DOHH2 (cell line): ENCODE measurements around the gene RAB38.

Experiments
- H3F3A ChIP-seq: fragments of 200-600 bp; sonication (generic), shearing (Covaris generic); 2 replicates; pipeline ENCODE4 v1.6.0; 2016; ENCODE audit warnings: antibody characterized with exemption, mild to moderate bottlenecking; ENCODE audit not compliant: control insufficient read depth, insufficient read depth
- H3K27ac ChIP-seq: fragments of 200-600 bp; sonication (generic); 2 replicates; pipeline ENCODE4 v1.5.1; 2014; ENCODE audit warnings: low read depth, mild to moderate bottlenecking, low read length, moderate library complexity
- H3K27me3 ChIP-seq: fragments of 200-600 bp; sonication (generic); 2 replicates; pipeline ENCODE4 v1.6.1; 2014; ENCODE audit warnings: mild to moderate bottlenecking, low read length, mixed read lengths; ENCODE audit not compliant: control insufficient read depth
- H3K36me3 ChIP-seq: fragments of 200-600 bp; sonication (generic); 2 replicates; pipeline ENCODE4 v1.6.1; 2014; ENCODE audit warnings: mild to moderate bottlenecking, low read length, moderate library complexity, mixed read lengths; ENCODE audit not compliant: control insufficient read depth
- H3K4me1 ChIP-seq: fragments of 200-600 bp; sonication (generic); 2 replicates; pipeline ENCODE4 v1.6.1; 2014; ENCODE audit warnings: mild to moderate bottlenecking, low read length, mixed read lengths; ENCODE audit not compliant: control insufficient read depth
- H3K4me2 ChIP-seq: fragments of 200-600 bp; sonication (generic); 2 replicates; pipeline ENCODE4 v1.6.0; 2014; ENCODE audit warnings: mild to moderate bottlenecking, low read length, moderate library complexity
- H3K4me3 ChIP-seq: fragments of 200-600 bp; sonication (generic); 2 replicates; pipeline ENCODE4 v1.5.1; 2014; ENCODE audit warnings: mild to moderate bottlenecking, low read length, mixed read lengths
- H3K79me2 ChIP-seq: fragments of 200-600 bp; sonication (generic); 2 replicates; pipeline ENCODE4 v1.6.1; 2014; ENCODE audit warnings: mild to moderate bottlenecking, low read length, mixed read lengths; ENCODE audit not compliant: control insufficient read depth
- H3K9me2 ChIP-seq: fragments of 200-600 bp; sonication (generic); replicated peaks from 2 replicates; pipeline ENCODE4 v1.6.1; 2014; ENCODE audit warnings: mild to moderate bottlenecking, low read length, mixed read lengths; ENCODE audit not compliant: control insufficient read depth
- H3K9me3 ChIP-seq: fragments of 200-600 bp; sonication (generic); 2 replicates; pipeline ENCODE4 v1.6.1; 2014; ENCODE audit warnings: antibody characterized with exemption, low read length, mixed read lengths; ENCODE audit not compliant: control insufficient read depth, insufficient read depth
- H4K20me1 ChIP-seq: fragments of 200-600 bp; sonication (generic); 2 replicates; pipeline ENCODE4 v1.6.0; 2014; ENCODE audit warnings: low read depth, mild to moderate bottlenecking, antibody characterized with exemption, low read length, moderate library complexity; ENCODE audit not compliant: control insufficient read depth, insufficient read depth
- CTCF ChIP-seq: fragments of 200-600 bp; sonication (generic); IDR thresholded peaks from one replicate; pipeline ENCODE4 v1.5.1; 2014; ENCODE audit warnings: antibody characterized with exemption, mild to moderate bottlenecking, low read depth, low read length; ENCODE audit not compliant: poor library complexity, severe bottlenecking
- EZH2phosphoT487 ChIP-seq: fragments of 200-600 bp; sonication (generic); IDR thresholded peaks from 2 replicates; pipeline ENCODE4 v1.6.1; 2017; ENCODE audit warnings: borderline replicate concordance, mild to moderate bottlenecking, antibody characterized with exemption, low read length, moderate library complexity, mixed read lengths

The RAB38 gene

DNA sequence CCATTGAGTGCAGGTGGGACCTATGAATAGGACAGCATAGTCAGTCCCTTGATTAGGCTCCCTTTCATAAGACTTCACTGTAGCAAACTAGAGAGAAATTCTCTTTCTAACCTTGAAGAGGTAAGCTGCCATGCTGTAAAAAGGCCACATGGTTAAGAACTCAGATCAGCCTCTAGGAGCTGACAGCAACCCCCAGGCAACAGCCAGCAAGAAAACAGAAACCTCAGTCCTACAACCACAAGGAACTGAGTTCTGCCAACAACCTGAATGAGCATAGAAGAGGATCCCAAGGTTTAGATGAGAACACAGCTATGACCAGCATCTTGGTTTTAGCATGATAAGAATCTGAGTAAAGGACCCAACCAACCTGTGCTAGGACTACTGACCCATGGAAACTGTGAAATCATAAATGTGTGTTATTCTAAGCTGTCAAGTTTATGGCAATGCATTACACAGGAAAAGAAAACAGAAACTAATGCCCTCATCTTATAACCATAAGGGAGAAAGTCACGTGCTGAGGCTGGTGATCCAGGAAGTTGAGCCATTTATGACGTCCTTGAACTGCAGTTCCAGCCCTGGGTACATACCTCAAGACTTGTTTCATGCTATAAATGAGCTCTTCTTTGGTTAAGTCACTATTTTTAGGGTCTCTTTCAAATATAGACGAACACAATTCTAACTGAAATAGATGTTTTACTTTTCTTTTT lies 43.3 kb downstream of the RAB38 start:
- H3K4me1 ChIP-seq, result no peaks in the 10 kb centered on the region
- H3K27me3 ChIP-seq, result no peaks in the 10 kb centered on the region
- H3K4me2 ChIP-seq, result no peak overlapping the region
- H3K27ac ChIP-seq, result no peak overlapping the region
- H3K9me3 ChIP-seq, result no peaks in the 10 kb centered on the region; the same call in 1 of the 2 replicates
- no peaks in the 10 kb centered on the region for H3K79me2 ChIP-seq
- H3K36me3 ChIP-seq, result no peaks in the 10 kb centered on the region
- TF ChIP-seq CTCF, result no peak
- no peak for TF ChIP-seq EZH2phosphoT487
- no peaks in the 10 kb centered on the region for H3F3A ChIP-seq
- no peaks in the 10 kb centered on the region for H4K20me1 ChIP-seq
- H3K9me2 ChIP-seq, result no peaks in the 10 kb centered on the region
- no peak overlapping the region for H3K4me3 ChIP-seq

DNA sequence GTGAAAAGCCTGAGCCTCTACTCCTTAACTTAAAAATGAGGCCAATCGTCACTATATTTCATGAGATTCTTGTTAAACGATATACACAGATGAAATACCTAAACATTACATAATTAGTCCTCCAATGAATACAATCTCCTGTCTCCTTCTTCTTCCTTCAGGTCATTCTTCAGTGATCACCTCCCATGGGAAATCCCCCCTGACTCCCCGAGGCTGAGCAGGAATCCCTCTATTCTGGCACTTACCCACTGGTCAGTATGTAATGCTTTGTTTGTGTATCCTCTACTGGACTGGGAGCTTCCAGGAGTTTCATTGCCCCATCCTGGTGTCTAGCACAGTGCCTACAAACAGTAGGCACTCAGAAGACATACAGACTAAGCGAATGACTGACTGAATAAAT lies 52.3 kb downstream of the RAB38 start:
- Histone ChIP-seq H3K4me3 (no peak overlapping the region), H3K9me2 (no peaks in the 10 kb centered on the region), H3K36me3 (no peaks in the 10 kb centered on the region), H3K4me2 (no peak overlapping the region), H3K27ac (no peak overlapping the region), H3K79me2 (no peaks in the 10 kb centered on the region), H3F3A (no peaks in the 10 kb centered on the region), H4K20me1 (no peaks in the 10 kb centered on the region), H3K27me3 (no peaks in the 10 kb centered on the region), H3K9me3 (no peaks in the 10 kb centered on the region), H3K4me1 (no peaks in the 10 kb centered on the region)
- no peak for TF ChIP-seq CTCF
- TF ChIP-seq EZH2phosphoT487, result no peak

DNA sequence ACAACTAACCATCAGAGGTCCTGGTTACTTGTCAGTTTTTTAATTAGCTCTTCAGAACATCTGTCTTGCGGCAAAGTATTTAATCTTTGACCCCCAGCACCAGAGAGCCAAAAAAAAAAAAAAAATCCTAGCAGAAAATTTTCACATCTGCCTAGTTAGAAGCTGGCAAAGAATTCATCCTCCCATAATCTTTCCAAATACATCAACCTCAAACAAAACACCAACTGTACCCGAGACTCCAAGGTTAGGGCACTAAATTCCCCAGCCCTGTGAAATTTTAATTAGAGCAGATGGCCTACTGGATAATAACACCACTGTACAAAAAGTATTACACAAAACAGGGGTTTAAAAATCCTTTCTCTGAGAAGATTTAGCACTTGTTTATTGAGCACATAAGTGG lies 55.7 kb downstream of the RAB38 start:
- no peaks in the 10 kb centered on the region for H3K79me2 ChIP-seq
- no peaks in the 10 kb centered on the region for H3K9me3 ChIP-seq
- TF ChIP-seq EZH2phosphoT487, result no peak
- TF ChIP-seq CTCF, result no peak
- no peaks in the 10 kb centered on the region for H3K36me3 ChIP-seq
- H3K27me3 ChIP-seq, result no peaks in the 10 kb centered on the region
- no peaks in the 10 kb centered on the region for H3K9me2 ChIP-seq
- no peaks in the 10 kb centered on the region for H3F3A ChIP-seq
- H3K27ac ChIP-seq, result no peak overlapping the region
- no peaks in the 10 kb centered on the region for H3K4me1 ChIP-seq
- no peaks in the 10 kb centered on the region for H4K20me1 ChIP-seq
- no peak overlapping the region for H3K4me3 ChIP-seq
- no peak overlapping the region for H3K4me2 ChIP-seq
